Testis (tissue), 3 donors: ENCODE data around the gene FURIN. TPM values are rescaled to one million over a fixed set of nuclear protein-coding genes. Genes with fewer than 3 reads are reported as not detected.
A peak's percentile ranks its signal among the peaks of the same experiment; 100 is the strongest.

Experiments
- DNase-seq: peaks from one replicate; pipeline ENCODE4 v3.0.0-alpha.2; 2019
- H3K27ac ChIP-seq, 2 donors: fragments of 200-600 bp; sonication (generic); one replicate each; pipeline ENCODE4 v1.5.1; 2019
- H3K27me3 ChIP-seq: fragments of 200-600 bp; sonication (generic); one replicate; pipeline ENCODE4 v1.5.1; 2019
- H3K36me3 ChIP-seq: fragments of 200-600 bp; sonication (generic); one replicate; pipeline ENCODE4 v1.5.1; 2017; ENCODE audit warnings: low read depth; ENCODE audit errors: missing control alignments
- H3K4me1 ChIP-seq: fragments of 200-600 bp; sonication (generic); one replicate; pipeline ENCODE4 v1.5.1; 2019
- H3K4me3 ChIP-seq, 2 donors: fragments of 200-600 bp; sonication (generic); one replicate each; pipeline ENCODE4 v1.5.1; 2017 to 2019
- H3K9me3 ChIP-seq: fragments of 200-600 bp; sonication (generic); one replicate; pipeline ENCODE4 v1.5.1; 2017
- POLR2A ChIP-seq: fragments of 450-650 bp; IDR thresholded peaks from one replicate; pipeline ENCODE4 v1.6.1; 2017; ENCODE audit warnings: antibody characterized with exemption, mild to moderate bottlenecking, moderate library complexity
- WGBS, 2 donors: methylation state at CpG; one replicate each; pipeline ENCODE4 v1.1.5; 2018; 5-methylcytosine and 5-hydroxymethylcytosine counted together
- intact Hi-C: fragments of 100-400 bp; cut with DNase I; formaldehyde crosslinking; loops from one replicate; pipeline ENCODE4 v1.15.1; 2023; ENCODE audit warnings: low total_unique reads
- polyA plus RNA-seq: library from polyadenylated mRNA; stranded (reverse); fragments of 350-450 nt; fragmentation: Illumina TruSeq; extraction: RNeasy Lipid Tissue Mini Kit (QIAGEN cat#74804); gene quantifications from one replicate; pipeline ENCODE4 v1.2.3, GENCODE V29; 2014; ENCODE audit warnings: low read depth, low replicate concordance; ENCODE audit not compliant: insufficient read depth
- total RNA-seq, 2 donors: library from RNA; depleted of rRNA; stranded (reverse); fragments of >200 nt; gene quantifications; one replicate each; pipeline ENCODE4 v1.2.3, GENCODE V29; 2016
- TF ChIP-seq, protein P1 (sequence below), 3 experiments: fragments of 450-650 bp in 2 of 3; fragments of 200-600 bp in 1 of 3; sonication (generic) in 1 of 3; IDR thresholded peaks; one replicate each; pipeline ENCODE4 v1.5.1; 2016 to 2019; ENCODE audit warnings: antibody characterized with exemption in 3 of 3, mild to moderate bottlenecking in 2 of 3, moderate library complexity in 1 of 3

Gene FURIN
- total and polyA plus RNA-seq, 3 donors from 2014 or later, result 21.5 to 32.1 (median 23.1) TPM

DNA sequence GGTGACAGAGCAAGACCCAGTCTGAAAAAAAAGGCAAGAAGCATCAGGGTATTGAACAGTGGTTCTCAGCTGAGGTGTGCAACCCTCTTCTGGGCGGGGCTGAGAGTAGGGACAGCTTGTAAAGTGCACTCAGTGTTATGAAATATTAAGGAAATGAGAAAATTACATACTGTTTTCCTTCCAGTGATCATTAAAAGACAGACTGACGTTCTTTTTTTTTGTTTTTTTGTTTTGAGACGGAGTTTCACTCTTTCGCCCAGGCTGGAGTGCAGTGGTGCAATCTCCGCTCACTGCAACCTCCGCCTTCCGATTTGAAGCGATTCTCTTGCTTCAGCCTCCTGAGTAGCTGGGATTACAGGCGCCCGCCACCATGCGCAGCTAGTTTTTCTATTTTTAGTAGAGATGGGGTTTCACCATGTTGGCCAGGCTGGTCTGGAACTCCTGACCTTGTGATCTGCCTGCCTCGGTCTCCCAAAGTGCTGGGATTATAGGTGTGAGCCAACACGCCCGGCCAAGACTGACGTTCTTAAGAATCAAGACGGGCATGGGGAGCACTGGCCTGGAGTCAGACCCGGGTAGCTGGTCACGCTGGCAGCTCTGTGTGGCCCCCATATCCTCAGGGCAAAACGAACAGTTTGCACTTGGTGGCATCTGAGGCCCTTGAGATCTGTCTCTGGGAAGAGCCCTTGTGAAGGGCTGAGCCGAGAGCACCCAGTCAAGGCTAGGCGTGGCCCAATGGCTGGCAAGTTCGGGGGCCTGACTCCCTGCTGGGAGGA lies 46.1 kb downstream of the FURIN start:
- 94 to 95% methylated on average over 21 to 22 of the region's 22 CpGs for WGBS, 2 donors
- TF ChIP-seq, protein P1, sequence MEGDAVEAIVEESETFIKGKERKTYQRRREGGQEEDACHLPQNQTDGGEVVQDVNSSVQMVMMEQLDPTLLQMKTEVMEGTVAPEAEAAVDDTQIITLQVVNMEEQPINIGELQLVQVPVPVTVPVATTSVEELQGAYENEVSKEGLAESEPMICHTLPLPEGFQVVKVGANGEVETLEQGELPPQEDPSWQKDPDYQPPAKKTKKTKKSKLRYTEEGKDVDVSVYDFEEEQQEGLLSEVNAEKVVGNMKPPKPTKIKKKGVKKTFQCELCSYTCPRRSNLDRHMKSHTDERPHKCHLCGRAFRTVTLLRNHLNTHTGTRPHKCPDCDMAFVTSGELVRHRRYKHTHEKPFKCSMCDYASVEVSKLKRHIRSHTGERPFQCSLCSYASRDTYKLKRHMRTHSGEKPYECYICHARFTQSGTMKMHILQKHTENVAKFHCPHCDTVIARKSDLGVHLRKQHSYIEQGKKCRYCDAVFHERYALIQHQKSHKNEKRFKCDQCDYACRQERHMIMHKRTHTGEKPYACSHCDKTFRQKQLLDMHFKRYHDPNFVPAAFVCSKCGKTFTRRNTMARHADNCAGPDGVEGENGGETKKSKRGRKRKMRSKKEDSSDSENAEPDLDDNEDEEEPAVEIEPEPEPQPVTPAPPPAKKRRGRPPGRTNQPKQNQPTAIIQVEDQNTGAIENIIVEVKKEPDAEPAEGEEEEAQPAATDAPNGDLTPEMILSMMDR (IDR thresholded peaks at IDR 0.05), result no peak
- no peak for TF ChIP-seq POLR2A
- Histone ChIP-seq H3K4me3 (no peak overlapping the region), H3K9me3 (no peaks in the 10 kb centered on the region), H3K27ac (no peak overlapping the region), H3K4me1 (peaks cover 7% of the 10 kb centered on the region), H3K36me3 (no peaks in the 10 kb centered on the region), H3K27me3 (no peaks in the 10 kb centered on the region)
- intact Hi-C loops, result no loop called here
- DNase-seq, result no peak

DNA sequence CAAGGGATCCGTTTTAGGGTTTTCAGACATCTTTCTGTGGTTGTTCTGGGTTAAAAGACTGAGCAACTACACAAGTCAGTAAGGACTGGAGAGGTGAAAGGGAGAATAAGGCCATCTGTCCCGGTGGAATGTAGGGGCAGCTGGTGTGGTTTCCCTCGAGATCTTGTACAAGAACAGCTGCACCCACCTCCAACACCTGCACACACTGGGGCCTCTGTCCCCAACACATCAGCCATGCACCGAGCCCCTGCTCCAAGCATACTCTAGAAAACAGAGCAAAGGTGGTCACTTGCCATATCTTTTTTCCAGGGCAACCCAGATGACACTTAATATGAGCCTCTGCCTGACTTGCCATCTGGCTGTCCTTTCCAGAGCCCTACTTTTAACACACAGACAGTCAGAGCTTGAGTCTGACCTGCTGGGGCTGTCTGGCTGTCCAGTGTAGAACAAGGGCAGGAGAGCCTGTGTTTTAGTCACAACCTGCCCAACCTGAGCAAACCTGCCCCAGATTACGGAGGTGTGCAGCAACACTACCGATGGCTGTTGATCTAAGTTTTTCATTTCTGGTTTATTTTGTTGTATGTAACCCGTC lies 46.9 kb downstream of the FURIN start:
- Histone ChIP-seq H3K4me3 (no peak overlapping the region), H3K9me3 (no peaks in the 10 kb centered on the region), H3K36me3 (no peaks in the 10 kb centered on the region), H3K27ac (no peak overlapping the region), H3K27me3 (no peaks in the 10 kb centered on the region), H3K4me1 (peaks cover 7% of the 10 kb centered on the region)
- TF ChIP-seq, protein P1 (IDR thresholded peaks at IDR 0.05), result no peak
- no peak for TF ChIP-seq POLR2A
- 86 to 90% methylated on average over 7 of the region's 7 CpGs for WGBS, 2 donors
- no peak for DNase-seq
- intact Hi-C loops, result no loop called here

- peak; percentile 44 for DNase-seq
- Histone ChIP-seq H3K27ac (no peak overlapping the region), H3K9me3 (no peaks in the 10 kb centered on the region), H3K4me1 (peaks cover 7% of the 10 kb centered on the region), H3K36me3 (no peaks in the 10 kb centered on the region), H3K27me3 (no peaks in the 10 kb centered on the region), H3K4me3 (no peak overlapping the region)
- TF ChIP-seq, protein P1 (IDR thresholded peaks at IDR 0.05), result no peak
- TF ChIP-seq POLR2A, result no peak
- intact Hi-C loops, result no loop called here
- WGBS, 2 donors, result 79 to 86% methylated on average over 18 to 25 of the region's 25 CpGs
Observed at GRCh38 chr15:90915808-90916440, 47.5 kb downstream of the FURIN start.

GRCh38 chr15:90916461-90916860 lies 48.1 kb downstream of the FURIN start:
- no peak for DNase-seq
- TF ChIP-seq, protein P1 (IDR thresholded peaks at IDR 0.05), result no peak
- TF ChIP-seq POLR2A, result no peak
- H3K27me3 ChIP-seq, result no peaks in the 10 kb centered on the region
- WGBS, 2 donors, result 92% methylated on average over 11 of the region's 11 CpGs
- no peak overlapping the region for H3K27ac ChIP-seq
- H3K9me3 ChIP-seq, result no peaks in the 10 kb centered on the region
- intact Hi-C loops, result no loop called here
- H3K36me3 ChIP-seq, result no peaks in the 10 kb centered on the region
- H3K4me1 ChIP-seq, result peaks cover 7% of the 10 kb centered on the region
- H3K4me3 ChIP-seq, result no peak overlapping the region
